ENCODE data around the gene SCN4B.

SCN4B gene, protein sequence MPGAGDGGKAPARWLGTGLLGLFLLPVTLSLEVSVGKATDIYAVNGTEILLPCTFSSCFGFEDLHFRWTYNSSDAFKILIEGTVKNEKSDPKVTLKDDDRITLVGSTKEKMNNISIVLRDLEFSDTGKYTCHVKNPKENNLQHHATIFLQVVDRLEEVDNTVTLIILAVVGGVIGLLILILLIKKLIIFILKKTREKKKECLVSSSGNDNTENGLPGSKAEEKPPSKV

DNA sequence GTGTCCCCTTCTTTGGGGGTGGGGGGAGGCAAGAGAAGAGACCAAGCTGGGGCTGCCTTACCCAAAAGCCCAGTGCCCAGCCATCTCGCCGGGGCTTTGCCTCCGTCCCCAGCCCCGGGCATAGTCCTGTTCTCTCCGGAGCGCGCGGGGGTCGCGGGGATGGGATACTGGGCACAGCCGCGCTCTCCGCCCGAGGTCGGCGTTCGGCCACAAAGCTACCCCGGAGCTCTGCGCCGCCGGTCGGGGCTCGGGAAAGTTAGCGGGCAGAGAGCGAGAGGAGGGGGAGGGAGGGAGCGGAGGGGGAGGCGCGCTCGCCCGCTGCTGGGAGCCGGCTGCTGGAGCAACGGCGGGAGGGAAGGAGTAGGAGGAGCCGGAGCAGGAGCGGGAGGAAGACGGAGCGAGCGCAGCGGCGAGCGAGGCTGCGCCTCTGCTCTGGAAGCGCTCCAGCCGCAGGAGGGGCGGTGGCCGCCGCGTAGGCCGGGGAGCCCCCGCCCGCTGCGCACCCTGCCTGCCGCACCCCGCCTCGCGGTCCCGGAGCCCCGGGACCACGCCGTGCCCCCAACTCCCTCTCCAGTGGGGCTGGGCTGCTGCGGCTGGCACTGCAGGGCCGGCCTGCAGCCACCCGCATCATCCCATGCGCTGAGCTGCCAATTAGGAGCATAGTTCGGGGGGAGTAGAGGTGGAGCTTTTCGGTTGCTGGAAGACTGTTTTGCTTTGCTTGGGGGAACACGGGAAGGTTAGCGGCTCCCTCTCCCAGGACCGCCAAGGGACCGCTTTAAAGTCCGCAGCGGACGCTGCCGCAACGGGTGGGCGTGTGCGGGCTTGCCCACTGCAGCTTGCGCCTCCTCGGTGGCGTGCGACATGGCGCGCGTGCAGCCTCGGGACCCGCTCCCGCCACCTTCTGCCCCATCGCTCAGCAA lies at the start of gene SCN4B:
Gene SCN4B, minus strand, starts transcription at position 272 of the 920 bp plus-strand sequence. Its CDS starts 150 bp downstream, at position 122.
- in situ Hi-C loops (cut with MboI; ENCODE audit: low pct_unique_long_range_greater_than_20kb, low sequenced_read_pairs, unreplicated experiment) = no loop called here
- TF ChIP-seq, protein P1, sequence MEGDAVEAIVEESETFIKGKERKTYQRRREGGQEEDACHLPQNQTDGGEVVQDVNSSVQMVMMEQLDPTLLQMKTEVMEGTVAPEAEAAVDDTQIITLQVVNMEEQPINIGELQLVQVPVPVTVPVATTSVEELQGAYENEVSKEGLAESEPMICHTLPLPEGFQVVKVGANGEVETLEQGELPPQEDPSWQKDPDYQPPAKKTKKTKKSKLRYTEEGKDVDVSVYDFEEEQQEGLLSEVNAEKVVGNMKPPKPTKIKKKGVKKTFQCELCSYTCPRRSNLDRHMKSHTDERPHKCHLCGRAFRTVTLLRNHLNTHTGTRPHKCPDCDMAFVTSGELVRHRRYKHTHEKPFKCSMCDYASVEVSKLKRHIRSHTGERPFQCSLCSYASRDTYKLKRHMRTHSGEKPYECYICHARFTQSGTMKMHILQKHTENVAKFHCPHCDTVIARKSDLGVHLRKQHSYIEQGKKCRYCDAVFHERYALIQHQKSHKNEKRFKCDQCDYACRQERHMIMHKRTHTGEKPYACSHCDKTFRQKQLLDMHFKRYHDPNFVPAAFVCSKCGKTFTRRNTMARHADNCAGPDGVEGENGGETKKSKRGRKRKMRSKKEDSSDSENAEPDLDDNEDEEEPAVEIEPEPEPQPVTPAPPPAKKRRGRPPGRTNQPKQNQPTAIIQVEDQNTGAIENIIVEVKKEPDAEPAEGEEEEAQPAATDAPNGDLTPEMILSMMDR (IDR thresholded peaks at IDR 0.05; ENCODE audit: extremely low read depth, insufficient read depth, missing control alignments) = no peak
- DNase-seq (ENCODE audit: low spot score) = peak; percentile 69

DNA sequence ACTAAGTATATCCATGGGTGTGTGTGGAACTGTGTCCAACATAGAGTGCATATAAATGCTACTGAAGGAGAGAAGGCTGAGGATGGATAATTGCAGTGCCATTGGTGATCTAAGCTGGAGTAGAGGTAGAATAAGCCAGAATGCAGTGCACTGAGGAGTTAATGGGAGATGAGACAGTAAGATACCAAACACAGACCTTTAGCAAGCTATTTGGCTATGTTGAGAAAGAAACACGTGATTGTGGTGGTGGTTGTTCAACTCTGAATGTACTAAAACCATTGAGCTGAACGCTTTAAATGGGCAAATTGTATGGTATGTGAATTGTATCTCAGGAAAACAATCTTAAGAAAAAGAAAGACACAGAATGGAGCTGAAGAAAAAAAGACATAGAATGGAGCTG lies 49.3 kb upstream of the SCN4B start:
- TF ChIP-seq, protein P1 (IDR thresholded peaks at IDR 0.05; ENCODE audit: extremely low read depth, insufficient read depth, missing control alignments) = no peak
- no peak for DNase-seq (ENCODE audit: low spot score)
- in situ Hi-C loops (cut with MboI; ENCODE audit: low pct_unique_long_range_greater_than_20kb, low sequenced_read_pairs, unreplicated experiment) = no loop called here

DNA sequence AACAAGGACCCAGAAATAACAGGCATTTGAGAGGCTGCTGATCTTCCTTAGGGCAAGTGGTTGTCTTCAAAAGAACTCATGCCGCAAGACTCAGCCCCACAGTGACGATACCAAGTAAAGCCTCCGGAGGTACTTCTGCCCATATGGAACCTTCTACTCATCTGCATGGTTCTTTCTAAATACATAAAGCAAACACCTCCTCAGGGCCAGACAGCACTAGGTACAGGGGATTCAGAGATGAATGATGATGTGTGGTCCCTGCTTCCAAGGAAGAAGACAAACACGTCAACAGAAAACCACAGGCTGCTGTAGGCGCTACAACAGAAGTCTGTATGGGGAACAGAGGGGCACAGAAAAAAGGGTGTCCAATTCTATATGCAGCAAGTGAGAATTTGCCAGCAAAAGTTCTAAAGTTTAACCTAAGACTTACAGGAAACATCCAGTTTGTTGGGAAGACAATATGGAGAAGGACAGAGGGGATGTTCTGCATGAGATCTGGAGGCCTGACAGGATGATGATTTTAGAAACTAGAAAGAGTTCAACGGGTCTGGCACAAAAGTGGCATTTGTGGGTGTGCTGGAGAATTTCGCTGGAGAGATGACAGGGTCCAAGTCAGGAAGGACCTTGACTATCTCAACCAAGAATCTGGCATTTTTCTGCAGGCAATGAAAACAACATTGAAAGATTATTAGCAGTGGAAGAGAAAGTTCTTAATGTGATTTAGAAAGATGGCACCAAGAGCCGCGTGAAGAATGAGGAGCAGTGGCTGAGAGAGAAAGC lies 48.5 kb upstream of the SCN4B start:
- in situ Hi-C loops (cut with MboI; ENCODE audit: low pct_unique_long_range_greater_than_20kb, low sequenced_read_pairs, unreplicated experiment) = no loop called here
- TF ChIP-seq, protein P1 (IDR thresholded peaks at IDR 0.05; ENCODE audit: extremely low read depth, insufficient read depth, missing control alignments) = no peak
- no peak for DNase-seq (ENCODE audit: low spot score)

- no peak for DNase-seq (ENCODE audit: low spot score)
- TF ChIP-seq, protein P1 (IDR thresholded peaks at IDR 0.05; ENCODE audit: extremely low read depth, insufficient read depth, missing control alignments) = no peak
- in situ Hi-C loops (cut with MboI; ENCODE audit: low pct_unique_long_range_greater_than_20kb, low sequenced_read_pairs, unreplicated experiment) = no loop called here
Observed at GRCh38 chr11:118200497-118200896, 47.9 kb upstream of the SCN4B start.

GRCh38 chr11:118199135-118199534 lies 46.5 kb upstream of the SCN4B start:
- TF ChIP-seq, protein P1 (IDR thresholded peaks at IDR 0.05; ENCODE audit: extremely low read depth, insufficient read depth, missing control alignments) = no peak
- DNase-seq (ENCODE audit: low spot score) = no peak
- in situ Hi-C loops (cut with MboI; ENCODE audit: low pct_unique_long_range_greater_than_20kb, low sequenced_read_pairs, unreplicated experiment) = loop anchor here (5.0 kb wide), 1 partner anchor 93 kb away; no protein-coding TSS in a partner anchor

GRCh38 chr11:118198370-118198769 lies 45.7 kb upstream of the SCN4B start:
- peak; percentile 75 for DNase-seq (ENCODE audit: low spot score)
- in situ Hi-C loops (cut with MboI; ENCODE audit: low pct_unique_long_range_greater_than_20kb, low sequenced_read_pairs, unreplicated experiment) = loop anchor here (5.0 kb wide), 1 partner anchor 94 kb away; no protein-coding TSS in a partner anchor
- TF ChIP-seq, protein P1 (IDR thresholded peaks at IDR 0.05; ENCODE audit: extremely low read depth, insufficient read depth, missing control alignments) = peak; percentile 92

Measured in GM13977 (cell line).